Diencephalon (tissue), 1 donor: ENCODE results near the gene LAT. TPM values are rescaled to one million over a fixed set of nuclear protein-coding genes. Genes with fewer than 3 reads are reported as not detected.

Source experiments
- total RNA-seq: library from RNA; depleted of rRNA; stranded (reverse); fragments of >200 nt; gene quantifications from one replicate; pipeline ENCODE4 v1.2.3, GENCODE V29; 2014

LAT gene
- 0.69 TPM for total RNA-seq

GRCh38 chr16:28984619-28985135 lies at the start of gene LAT:
Gene LAT, plus strand, starts transcription at chr16:28985052. Its CDS starts 366 bp downstream, at chr16:28985418.

GRCh38 chr16:28950648-28951409 lies 34.0 kb upstream of the LAT start, which contains the start of gene NFATC2IP:
Gene NFATC2IP, plus strand, starts transcription at chr16:28950937. Its CDS starts 75 bp downstream, at chr16:28951012.

GRCh38 chr16:28974437-28975157 lies 10.3 kb upstream of the LAT start, which contains the start of gene SPNS1:
Gene SPNS1, plus strand, starts transcription at chr16:28974778. Its CDS starts 374 bp downstream, at chr16:28975152.

Other genes starting within 250 kb of the LAT start
- gene NPIPB9, start 233.3 kb upstream of the LAT start, total RNA-seq = 4.6 TPM
- 43.1 TPM for gene ATXN2L, start 162.1 kb upstream of the LAT start, total RNA-seq
- gene TUFM, start 138.7 kb upstream of the LAT start, total RNA-seq = 71.7 TPM
- 18.7 TPM for gene SH2B1, start 121.2 kb upstream of the LAT start, total RNA-seq
- gene ATP2A1, start 106.6 kb upstream of the LAT start, total RNA-seq = 0.23 TPM
- gene RABEP2, start 59.8 kb upstream of the LAT start, total RNA-seq = 7.8 TPM
- 0.23 TPM for gene CD19, start 53.1 kb upstream of the LAT start, total RNA-seq
- gene NFATC2IP, start 34.1 kb upstream of the LAT start, total RNA-seq = 28.4 TPM
- 27.7 TPM for gene SPNS1, start 10.3 kb upstream of the LAT start, total RNA-seq